CMK (cell line): ENCODE results near the gene RFTN1.
A peak's percentile ranks its signal among the peaks of the same experiment; 100 is the strongest.
"Not testable (repeated sequence)": the region's sequence is repeated elsewhere in the genome, so short reads cannot be mapped to it uniquely, and the experiment has no call there.

Experiments used
- DNase-seq: peaks from one replicate; pipeline ENCODE4 v3.0.0-alpha.2; 2010; ENCODE audit warnings: low read depth

Gene RFTN1

DNA sequence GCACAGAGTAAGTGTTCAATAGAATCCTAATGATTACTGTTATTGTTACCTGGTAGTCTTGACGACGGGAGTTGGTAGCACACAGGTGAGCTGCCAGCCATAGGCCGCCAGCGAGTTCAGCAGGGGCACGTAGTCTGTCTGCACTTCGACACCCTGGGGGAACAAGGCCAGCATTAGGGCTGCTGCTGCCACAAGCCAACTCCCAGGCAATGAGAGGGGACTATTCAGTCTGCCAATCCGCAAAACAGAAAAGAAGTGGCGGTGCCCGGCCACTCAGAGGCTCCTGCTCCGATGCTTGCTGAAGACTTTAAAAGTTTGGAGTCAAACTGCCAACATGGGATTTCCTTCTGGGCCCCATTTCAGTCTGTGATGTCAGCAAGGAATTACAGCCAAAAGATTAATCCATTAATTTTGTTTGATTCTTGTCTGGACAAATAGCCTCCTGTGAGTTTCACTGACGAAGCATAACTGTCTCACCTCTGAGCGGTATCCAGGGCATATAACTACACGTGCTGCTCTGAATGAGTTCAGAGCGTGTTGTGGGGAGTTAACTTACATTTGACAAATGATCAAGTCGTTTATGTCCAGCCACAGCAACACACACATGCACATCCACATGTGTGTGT, 186.7 kb downstream of the RFTN1 start:
- no peak for DNase-seq

GRCh38 chr3:16325850-16326249, 187.6 kb downstream of the RFTN1 start:
- DNase-seq, result no peak

- no peak for DNase-seq
These were observed 189.8 kb downstream of the RFTN1 start for GRCh38 chr3:16323737-16324136.

- no peak for DNase-seq
These were observed 191.3 kb downstream of the RFTN1 start for GRCh38 chr3:16322189-16322588.

- no peak for DNase-seq
These were observed 192.8 kb downstream of the RFTN1 start for GRCh38 chr3:16320711-16321110.

DNA sequence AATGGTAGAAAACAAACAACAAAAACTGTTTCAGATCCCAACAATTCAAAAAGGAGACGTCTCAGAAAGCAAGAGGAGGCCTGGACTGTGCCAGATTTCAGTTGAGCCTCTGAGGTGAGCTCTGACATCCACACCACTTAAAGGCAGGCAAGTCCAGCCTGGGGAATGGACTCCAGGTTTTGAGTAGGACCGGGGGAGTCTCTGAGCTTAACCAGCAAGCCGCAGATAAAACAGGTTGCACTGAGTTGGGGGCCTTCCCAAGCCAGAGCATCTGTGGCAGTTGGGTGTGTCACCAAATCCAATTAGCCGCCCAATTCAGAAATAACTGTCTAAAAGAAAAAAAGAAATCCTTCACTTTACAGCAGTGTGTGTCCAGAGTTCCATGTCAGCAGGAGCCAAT, 193.8 kb downstream of the RFTN1 start:
- DNase-seq, result no peak

- no peak for DNase-seq
These were observed 194.2 kb downstream of the RFTN1 start for GRCh38 chr3:16319307-16319706.

DNA sequence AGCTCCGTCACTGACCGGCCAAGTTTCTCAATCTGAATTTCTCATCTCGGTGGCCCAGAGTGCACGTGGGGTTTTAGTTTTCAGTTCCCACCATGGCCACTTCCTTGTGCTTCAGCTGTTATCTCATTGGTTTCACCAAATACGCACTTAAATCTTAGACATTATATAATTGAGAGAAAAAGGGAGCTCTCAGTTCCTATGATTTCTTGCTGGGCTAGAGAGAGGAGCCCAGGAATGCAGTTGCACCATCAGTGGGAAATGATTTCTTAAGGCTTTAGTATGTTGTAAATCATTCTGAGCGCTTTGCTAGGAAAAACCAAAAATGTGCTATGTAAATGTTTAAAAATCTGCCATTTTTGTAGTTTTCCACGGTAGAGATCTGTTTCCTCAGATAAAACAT, 195.3 kb downstream of the RFTN1 start:
- DNase-seq, result no peak

GRCh38 chr3:16317561-16317945, 195.9 kb downstream of the RFTN1 start:
- DNase-seq, result no peak

GRCh38 chr3:16316847-16317560, 196.5 kb downstream of the RFTN1 start:
- DNase-seq, result no peak

DNA sequence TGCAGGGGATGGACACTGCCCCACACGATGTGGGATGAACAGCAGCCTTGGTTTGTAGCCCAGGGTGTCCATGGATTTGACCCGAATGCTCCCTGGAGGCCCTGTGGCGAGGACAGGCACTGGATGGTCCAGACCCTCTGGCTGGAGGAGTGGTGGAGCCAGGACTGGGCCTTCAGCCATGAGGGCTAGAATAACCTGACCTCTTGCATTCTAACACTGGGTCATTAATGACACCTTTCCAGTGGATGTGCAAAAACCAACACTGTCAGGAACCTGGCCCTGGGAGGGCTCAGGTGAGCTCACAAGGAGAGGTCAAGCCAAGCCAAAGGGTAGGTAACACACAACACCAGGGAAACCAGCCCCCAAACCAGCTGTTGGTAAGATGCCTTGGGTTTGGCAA, 197.1 kb downstream of the RFTN1 start:
- DNase-seq, result no peak

GRCh38 chr3:16315623-16316022, 197.9 kb downstream of the RFTN1 start:
- DNase-seq, result no peak

GRCh38 chr3:16313886-16314645, 199.4 kb downstream of the RFTN1 start:
- no peak for DNase-seq

DNA sequence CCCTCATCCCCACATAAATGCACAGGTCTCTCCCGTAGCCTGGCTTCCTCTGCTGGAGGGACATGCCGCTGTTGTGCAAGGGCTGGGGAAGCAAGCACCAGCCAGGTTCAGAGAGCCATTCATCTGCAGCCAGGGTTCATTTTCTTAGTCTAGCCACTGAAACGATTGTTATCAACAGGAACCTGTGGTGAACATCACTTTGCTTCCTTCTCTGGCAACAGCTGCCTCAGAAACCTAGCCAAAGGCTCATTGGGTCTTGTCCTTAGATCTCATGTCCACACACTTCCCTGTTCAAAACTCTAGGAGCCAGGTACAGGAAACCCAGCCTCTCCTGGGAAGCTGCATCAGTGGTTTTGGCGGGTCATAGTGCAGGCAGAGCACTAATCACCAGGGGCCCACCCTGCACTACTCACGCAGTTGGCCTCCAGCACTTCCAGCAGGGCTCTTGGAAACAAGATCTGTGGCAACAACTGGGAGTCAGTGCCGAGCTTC, 201.5 kb downstream of the RFTN1 start:
- DNase-seq, result peak; percentile 92

DNA sequence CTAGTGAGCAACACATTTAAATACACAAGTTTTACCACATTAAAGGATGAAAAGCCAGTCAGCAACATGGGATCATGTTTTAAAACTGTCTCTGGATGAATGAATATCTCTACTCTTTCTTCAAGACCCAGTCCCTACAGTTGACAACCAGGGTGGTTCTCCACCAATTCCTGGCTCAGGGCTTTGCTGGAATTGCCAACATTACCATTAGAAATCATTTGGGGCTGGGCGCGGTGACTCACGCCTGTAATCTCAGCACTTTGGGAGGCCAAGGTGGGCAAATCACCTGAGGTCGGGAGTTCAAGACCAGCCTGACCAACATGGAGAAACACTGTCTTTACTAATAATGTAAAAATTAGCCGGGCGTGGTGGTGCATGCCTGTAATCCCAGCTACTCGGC, 203.0 kb downstream of the RFTN1 start:
- DNase-seq, result not testable (repeated sequence)

DNA sequence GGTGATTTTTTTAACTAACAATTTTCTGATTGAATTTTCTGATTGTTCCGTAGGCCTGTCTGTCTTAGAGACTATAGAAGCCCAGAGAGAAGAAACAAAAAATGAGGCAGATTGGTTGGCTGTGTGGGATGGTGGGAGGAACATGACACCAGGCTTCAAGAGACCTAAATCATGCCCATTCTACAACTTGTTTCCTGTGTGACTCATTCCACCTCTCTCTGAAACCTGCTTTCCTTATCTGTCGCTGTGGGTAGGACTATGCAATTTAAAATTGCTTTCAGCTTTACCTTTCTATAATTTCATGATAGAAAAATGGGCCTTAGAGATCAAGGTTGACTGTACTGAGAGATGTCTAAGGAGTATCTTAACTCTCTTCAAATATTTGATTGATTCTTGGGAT, 203.9 kb downstream of the RFTN1 start:
- DNase-seq, result no peak

GRCh38 chr3:16308727-16309126, 204.8 kb downstream of the RFTN1 start:
- DNase-seq, result no peak

DNA sequence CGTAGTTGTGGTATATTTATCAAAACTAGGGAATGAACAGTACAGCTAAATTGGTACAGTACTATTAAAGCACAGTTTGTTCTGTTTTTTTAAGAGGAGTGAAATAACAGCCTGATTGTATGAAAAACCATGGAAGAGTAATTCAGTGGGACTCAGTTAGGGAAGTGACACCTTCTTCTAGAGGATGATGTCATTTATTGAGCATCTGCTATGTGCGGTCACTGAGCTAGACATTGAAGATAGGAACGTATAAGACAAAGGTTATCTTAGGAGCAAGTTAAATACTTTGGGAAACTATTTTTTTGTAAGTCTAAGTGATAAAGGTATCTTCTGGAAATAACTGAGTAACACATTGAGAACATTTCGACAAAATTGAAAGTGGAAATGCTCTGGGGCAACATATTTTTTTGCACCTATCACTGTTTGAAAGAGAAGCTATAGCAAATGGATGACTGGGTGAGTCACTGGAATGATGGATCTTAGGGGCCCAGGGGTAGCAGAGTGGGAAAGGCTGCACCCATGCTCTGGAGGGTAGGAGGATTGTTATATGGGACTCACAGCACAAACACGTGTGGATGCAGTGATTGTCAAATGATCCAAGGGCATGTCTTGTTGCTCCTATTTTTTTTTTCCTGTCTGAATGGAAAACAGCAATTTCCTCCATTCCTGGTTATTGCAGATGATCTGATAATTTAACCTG, 205.5 kb downstream of the RFTN1 start:
- no peak for DNase-seq

DNA sequence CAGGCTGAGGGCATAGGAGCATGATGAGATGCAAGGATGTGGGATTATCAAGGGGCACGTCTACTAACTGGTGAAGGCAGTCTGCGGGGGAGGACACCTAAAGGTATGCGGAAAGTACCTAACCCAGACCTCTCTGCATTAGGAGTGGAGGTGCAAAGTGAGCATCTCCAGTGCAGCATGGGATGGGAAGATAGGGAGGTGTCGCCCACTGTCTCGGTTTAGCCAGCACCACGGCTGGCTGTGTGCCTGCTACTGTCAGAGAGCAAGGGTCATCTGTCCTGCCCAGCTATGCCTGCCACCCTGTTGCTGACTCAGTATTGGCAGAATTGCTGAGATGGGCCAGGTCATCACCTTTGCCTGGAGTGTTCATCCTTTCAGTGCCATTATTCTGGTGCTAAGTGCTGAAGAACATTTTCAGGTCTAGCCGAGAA, 208.4 kb downstream of the RFTN1 start:
- no peak for DNase-seq

DNA sequence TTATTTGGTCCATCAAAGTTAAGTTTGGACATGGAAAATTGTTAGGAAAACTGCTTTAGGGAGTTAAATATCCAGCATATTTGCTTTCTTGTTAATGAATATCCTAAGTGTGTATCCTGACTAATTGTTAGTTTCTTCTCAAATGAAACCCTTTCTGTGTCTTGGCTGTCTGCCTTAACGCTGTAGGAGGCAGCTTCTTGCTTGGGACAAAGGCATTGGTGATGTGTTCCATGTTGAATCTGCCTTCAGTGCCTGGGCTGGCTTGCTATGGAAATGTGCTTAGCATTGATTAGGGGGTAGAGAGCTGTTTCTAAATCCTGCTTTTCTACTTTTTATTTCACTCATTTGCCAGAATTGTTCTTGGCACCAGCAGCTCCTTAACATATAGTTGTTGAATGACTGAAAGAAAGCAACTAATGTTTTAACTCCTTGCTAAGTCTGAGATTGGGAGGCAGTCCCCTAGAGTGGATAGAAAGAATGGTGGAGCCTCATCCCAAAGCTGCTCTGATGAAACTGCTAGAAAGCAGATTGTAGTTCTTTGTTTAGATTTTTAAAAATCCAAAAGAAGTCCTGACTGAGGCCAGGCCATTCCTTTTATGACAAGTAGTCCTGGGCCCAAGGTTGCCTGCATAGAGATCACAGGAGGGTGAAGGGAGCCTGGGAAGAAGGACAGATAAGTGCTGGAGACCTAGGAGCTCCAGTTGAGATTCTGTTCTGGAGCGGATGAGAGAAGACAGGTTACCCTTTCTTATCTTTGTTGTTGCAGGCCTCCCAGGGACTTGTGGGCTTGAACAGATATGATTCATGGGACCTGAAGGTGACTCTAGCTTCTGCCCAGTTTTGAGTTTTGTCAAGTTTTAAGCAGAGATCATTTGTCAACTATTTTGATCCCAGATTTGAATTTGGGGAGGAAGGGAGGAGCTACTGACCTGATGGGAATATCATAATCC, 209.2 kb downstream of the RFTN1 start:
- DNase-seq, result no peak

DNA sequence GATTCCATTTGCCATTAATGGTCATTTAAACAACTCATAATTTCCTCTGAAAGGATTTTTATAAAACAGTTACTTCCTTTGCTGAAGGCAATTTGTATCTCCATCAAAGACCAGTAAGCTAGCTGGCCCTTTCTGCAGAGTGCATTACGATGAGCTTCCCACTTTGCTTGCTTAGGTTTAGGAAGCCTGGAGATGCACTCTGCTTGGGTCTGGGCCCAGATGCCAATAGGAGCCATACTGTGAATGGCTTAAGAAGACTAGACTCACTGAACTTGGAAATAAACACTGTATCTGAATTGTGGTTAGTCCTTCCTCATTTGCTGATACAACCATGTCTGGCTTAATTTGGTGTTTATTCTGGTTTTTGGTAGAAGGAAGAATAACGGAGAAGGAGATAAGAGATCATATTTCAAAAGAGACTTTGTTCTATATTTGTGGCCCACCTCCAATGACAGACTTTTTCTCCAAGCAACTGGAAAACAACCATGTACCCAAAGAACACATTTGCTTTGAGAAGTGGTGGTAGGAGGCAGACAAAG, 210.4 kb downstream of the RFTN1 start:
- no peak for DNase-seq
